ENCODE data around the gene GSK3A. TPM values are rescaled to one million over a fixed set of nuclear protein-coding genes. Genes with fewer than 3 reads are reported as not detected.

The GSK3A gene
- total RNA-seq, 1 experiment from 2014 or later: 70.1 TPM

DNA sequence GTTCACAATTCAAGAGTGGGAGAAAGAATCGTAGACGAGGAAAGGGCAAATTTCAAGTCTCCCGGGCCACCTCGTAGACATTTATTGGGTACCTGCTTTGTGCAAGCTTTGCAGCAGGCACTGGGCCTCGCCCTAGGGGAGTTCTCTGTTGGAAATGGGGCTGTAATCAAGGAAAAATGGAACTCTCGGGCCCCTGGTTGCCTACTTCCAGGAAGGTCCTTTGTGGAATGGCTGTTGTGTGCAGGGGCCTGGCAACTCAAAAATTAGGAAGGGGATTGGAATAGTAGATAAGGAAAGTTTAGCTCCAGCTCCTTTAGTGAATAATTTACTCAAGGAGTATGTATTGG is 21.7 kb downstream of the GSK3A start:
- BruUV-seq (replicated peaks): no TSS peak
- ChIA-PET CTCF (interaction anchor here (0.6 kb wide), 1 partner anchor 214 kb away, joined by 6 read pairs; no protein-coding TSS in a partner anchor), POLR2A (ENCODE audit: low non-redundant PET) (interaction anchor here (0.5 to 0.6 kb wide), 2 partner anchors 44 to 47 kb away, joined by 3 to 6 read pairs; no protein-coding TSS in a partner anchor)
- Histone ChIP-seq H3K27ac (ENCODE audit: low read depth, low read length, poor library complexity, severe bottlenecking) (peak overlapping the region; percentile 77), H3K4me1 (ENCODE audit: insufficient read depth, low read length, poor library complexity, severe bottlenecking) (peaks cover 31% of the 10 kb centered on the region), H3K27me3 (replicated peaks; ENCODE audit: insufficient read depth, low read depth, low read length, poor library complexity) (no peaks in the 10 kb centered on the region), H3K4me3 (ENCODE audit: low read depth, low read length, poor library complexity, severe bottlenecking) (peak overlapping the region; percentile 87), H3K9me3 (ENCODE audit: low read depth, low read length, poor library complexity, severe bottlenecking) (no peaks in the 10 kb centered on the region), H3K36me3 (ENCODE audit: insufficient read depth, low read length, poor library complexity, severe bottlenecking) (peaks cover 18% of the 10 kb centered on the region)
- intact Hi-C loops (cut with micrococcal nuclease; ENCODE audit: unreplicated experiment): no loop called here
- TF ChIP-seq EZH2 (IDR thresholded peaks at IDR 0.05; ENCODE audit: borderline replicate concordance, low read depth, low read length, poor library complexity, severe bottlenecking): no peak
- TF ChIP-seq, protein P1, sequence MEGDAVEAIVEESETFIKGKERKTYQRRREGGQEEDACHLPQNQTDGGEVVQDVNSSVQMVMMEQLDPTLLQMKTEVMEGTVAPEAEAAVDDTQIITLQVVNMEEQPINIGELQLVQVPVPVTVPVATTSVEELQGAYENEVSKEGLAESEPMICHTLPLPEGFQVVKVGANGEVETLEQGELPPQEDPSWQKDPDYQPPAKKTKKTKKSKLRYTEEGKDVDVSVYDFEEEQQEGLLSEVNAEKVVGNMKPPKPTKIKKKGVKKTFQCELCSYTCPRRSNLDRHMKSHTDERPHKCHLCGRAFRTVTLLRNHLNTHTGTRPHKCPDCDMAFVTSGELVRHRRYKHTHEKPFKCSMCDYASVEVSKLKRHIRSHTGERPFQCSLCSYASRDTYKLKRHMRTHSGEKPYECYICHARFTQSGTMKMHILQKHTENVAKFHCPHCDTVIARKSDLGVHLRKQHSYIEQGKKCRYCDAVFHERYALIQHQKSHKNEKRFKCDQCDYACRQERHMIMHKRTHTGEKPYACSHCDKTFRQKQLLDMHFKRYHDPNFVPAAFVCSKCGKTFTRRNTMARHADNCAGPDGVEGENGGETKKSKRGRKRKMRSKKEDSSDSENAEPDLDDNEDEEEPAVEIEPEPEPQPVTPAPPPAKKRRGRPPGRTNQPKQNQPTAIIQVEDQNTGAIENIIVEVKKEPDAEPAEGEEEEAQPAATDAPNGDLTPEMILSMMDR (conservative IDR thresholded peaks at IDR 0.05; ENCODE audit: low read depth, low read length): no peak
- no peak for DNase-seq (ENCODE audit: low spot score)

DNA sequence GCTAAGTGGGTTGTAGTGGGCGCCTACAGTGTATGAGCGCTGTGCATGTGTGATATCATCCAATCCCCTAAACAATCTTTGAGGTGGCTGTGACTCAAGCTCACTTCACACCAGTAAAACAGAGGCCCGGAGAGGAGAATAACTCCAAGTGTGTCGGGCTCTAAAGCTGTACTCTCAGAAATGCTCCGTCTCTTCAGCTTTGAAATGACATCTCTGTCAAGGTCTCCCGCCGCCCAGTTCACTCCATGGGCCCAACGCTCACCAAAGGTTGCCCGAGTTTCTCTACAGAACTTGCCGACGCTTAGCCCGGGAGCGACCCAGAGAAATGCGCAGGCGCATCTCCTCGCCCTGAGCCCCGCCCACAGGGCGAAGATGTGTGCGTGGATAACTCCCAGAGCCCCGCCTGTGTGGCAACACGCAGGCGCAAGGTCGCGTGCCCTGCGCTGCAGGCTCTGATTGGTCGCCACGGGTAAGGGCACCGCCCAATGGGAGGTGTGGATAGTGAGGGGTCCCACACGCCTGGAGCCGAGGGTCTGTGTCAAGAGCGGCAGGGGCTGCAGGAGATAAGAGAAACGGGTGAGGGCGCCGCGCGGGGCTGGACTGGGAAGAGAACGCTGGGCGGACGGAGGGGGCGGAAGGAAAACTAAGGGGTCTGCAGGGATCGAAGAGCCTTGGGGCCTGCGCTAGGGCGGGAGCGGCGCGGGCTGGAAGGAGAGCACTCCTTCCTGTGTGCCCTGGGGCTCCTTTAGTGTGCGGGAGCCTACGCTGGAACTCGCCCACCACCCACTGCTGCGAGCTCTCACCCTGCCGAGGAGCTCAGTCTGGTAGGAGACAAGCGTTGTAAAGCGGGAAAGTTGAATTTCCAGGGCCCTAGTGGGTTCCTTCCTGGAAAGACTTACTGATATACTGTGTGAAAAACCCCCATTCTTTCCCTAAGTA is 22.3 kb downstream of the GSK3A start, which contains the start of gene ZNF526:
Gene ZNF526, plus strand, starts transcription at position 501 of the 939 bp plus-strand sequence. CDS start 4,092 bp downstream, outside the sequence.
- POLR2A ChIA-PET (ENCODE audit: low non-redundant PET): interaction anchor here (0.5 to 0.6 kb wide), 3 partner anchors 43 to 76 kb away, joined by 3 to 6 read pairs (median 3); no protein-coding TSS in a partner anchor
- CTCF ChIA-PET: interaction anchor here (0.6 kb wide), 1 partner anchor 215 kb away, joined by 6 read pairs; no protein-coding TSS in a partner anchor

More for the DNA sequence above, 22.3 kb downstream of the GSK3A start, which contains the start of gene ZNF526:
- no peak for TF ChIP-seq EZH2 (IDR thresholded peaks at IDR 0.05; ENCODE audit: borderline replicate concordance, low read depth, low read length, poor library complexity, severe bottlenecking)
- TF ChIP-seq, protein P1 (conservative IDR thresholded peaks at IDR 0.05; ENCODE audit: low read depth, low read length): peak; percentile 36; the same call in 1 of the 2 replicates
- Histone ChIP-seq H3K27me3 (replicated peaks; ENCODE audit: insufficient read depth, low read depth, low read length, poor library complexity) (no peaks in the 10 kb centered on the region), H3K4me3 (ENCODE audit: low read depth, low read length, poor library complexity, severe bottlenecking) (peak within 1 kb of the TSS; percentile 87), H3K9me3 (ENCODE audit: low read depth, low read length, poor library complexity, severe bottlenecking) (no peaks in the 10 kb centered on the region), H3K4me1 (ENCODE audit: insufficient read depth, low read length, poor library complexity, severe bottlenecking) (peaks cover 31% of the 10 kb centered on the region), H3K36me3 (ENCODE audit: insufficient read depth, low read length, poor library complexity, severe bottlenecking) (peaks cover 15% of the 10 kb centered on the region), H3K27ac (ENCODE audit: low read depth, low read length, poor library complexity, severe bottlenecking) (peak within 1 kb of the TSS; percentile 77)
- TSS peak; percentile 92 for BruUV-seq (replicated peaks)
- DNase-seq (ENCODE audit: low spot score): peak; percentile 99
- intact Hi-C loops (cut with micrococcal nuclease; ENCODE audit: unreplicated experiment): no loop called here
